RWPE2 (cell line): Measurements from ENCODE around the gene LRRC57.
A peak's percentile ranks its signal among the peaks of the same experiment; 100 is the strongest.

Experiments
- ATAC-seq: fragments of 200-7000 bp; cut with Tn5 transposase; 3 replicates; pipeline ENCODE4 v1.9.1; 2021; ENCODE audit warnings: low read depth
- DNase-seq: peaks from one replicate; pipeline ENCODE4 v3.0.0-alpha.2; 2020; ENCODE audit warnings: low spot score
- H3K27ac ChIP-seq: fragments of 450-650 bp; 2 replicates; pipeline ENCODE4 v1.5.1; 2017; ENCODE audit warnings: mild to moderate bottlenecking; ENCODE audit not compliant: poor library complexity, severe bottlenecking
- H3K27me3 ChIP-seq: fragments of 250-450 bp; sonication (Bioruptor Pico); 2 replicates; pipeline ENCODE4 v1.5.1; 2021; ENCODE audit warnings: mild to moderate bottlenecking, moderate library complexity; ENCODE audit not compliant: insufficient read depth, poor library complexity, severe bottlenecking
- H3K36me3 ChIP-seq: fragments of 250-450 bp; sonication (Bioruptor Pico); 2 replicates; pipeline ENCODE4 v1.5.1; 2020; ENCODE audit warnings: low read depth, mild to moderate bottlenecking, moderate library complexity
- H3K4me1 ChIP-seq: fragments of 250-450 bp; sonication (Bioruptor Pico); 2 replicates; pipeline ENCODE4 v1.5.1; 2021; ENCODE audit warnings: mild to moderate bottlenecking, moderate library complexity; ENCODE audit not compliant: insufficient read depth, poor library complexity, severe bottlenecking
- H3K4me3 ChIP-seq: fragments of 250-450 bp; sonication (Bioruptor Pico); 2 replicates; pipeline ENCODE4 v1.5.1; 2021; ENCODE audit warnings: mild to moderate bottlenecking, moderate library complexity; ENCODE audit not compliant: severe bottlenecking
- H3K9me3 ChIP-seq: fragments of 250-450 bp; sonication (Bioruptor Pico); 2 replicates; pipeline ENCODE4 v1.5.1; 2021; ENCODE audit warnings: mild to moderate bottlenecking, moderate library complexity; ENCODE audit not compliant: severe bottlenecking
- TF ChIP-seq, protein P1 (sequence below): fragments of 450-650 bp; IDR thresholded peaks from one replicate; pipeline ENCODE4 v1.5.1; 2017; ENCODE audit warnings: mild to moderate bottlenecking, moderate library complexity; ENCODE audit not compliant: poor library complexity, severe bottlenecking

Gene LRRC57

GRCh38 chr15:42494998-42495360, 53.6 kb downstream of the LRRC57 start:
- DNase-seq (no peak), ATAC-seq (peak; percentile 23)
- Histone ChIP-seq H3K27ac (peak overlapping the region; percentile 88), H3K27me3 (no peaks in the 10 kb centered on the region), H3K4me3 (peak overlapping the region; percentile 46), H3K36me3 (peaks cover 10% of the 10 kb centered on the region; the same call in 1 of the 2 replicates), H3K4me1 (peaks cover 27% of the 10 kb centered on the region), H3K9me3 (no peaks in the 10 kb centered on the region)
- TF ChIP-seq, protein P1, sequence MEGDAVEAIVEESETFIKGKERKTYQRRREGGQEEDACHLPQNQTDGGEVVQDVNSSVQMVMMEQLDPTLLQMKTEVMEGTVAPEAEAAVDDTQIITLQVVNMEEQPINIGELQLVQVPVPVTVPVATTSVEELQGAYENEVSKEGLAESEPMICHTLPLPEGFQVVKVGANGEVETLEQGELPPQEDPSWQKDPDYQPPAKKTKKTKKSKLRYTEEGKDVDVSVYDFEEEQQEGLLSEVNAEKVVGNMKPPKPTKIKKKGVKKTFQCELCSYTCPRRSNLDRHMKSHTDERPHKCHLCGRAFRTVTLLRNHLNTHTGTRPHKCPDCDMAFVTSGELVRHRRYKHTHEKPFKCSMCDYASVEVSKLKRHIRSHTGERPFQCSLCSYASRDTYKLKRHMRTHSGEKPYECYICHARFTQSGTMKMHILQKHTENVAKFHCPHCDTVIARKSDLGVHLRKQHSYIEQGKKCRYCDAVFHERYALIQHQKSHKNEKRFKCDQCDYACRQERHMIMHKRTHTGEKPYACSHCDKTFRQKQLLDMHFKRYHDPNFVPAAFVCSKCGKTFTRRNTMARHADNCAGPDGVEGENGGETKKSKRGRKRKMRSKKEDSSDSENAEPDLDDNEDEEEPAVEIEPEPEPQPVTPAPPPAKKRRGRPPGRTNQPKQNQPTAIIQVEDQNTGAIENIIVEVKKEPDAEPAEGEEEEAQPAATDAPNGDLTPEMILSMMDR: no peak

DNA sequence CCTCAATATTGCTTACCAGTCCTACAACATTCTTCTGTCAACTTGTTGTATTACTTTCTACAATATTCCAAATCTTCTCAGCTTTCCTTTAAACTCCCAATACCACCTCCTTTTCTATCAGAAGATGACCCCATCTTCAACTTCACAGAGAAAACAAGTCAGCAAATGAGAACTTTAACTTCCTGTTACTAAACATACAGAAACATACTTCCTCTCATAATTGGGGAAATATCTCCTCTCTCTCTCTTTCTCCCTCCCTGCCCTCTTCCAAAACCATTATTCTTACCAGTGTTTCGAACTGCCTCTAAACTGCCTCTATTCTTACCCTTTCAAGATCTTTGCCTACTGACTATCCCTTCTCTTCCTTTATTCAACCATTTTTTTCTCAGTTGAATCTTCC, 54.9 kb downstream of the LRRC57 start:
- TF ChIP-seq, protein P1: no peak
- Histone ChIP-seq H3K4me3 (no peak overlapping the region), H3K4me1 (peaks cover 19% of the 10 kb centered on the region), H3K27ac (peak overlapping the region; percentile 88), H3K27me3 (no peaks in the 10 kb centered on the region), H3K36me3 (peaks cover 6% of the 10 kb centered on the region; the same call in 1 of the 2 replicates), H3K9me3 (no peaks in the 10 kb centered on the region)
- DNase-seq (no peak), ATAC-seq (no peak)

DNA sequence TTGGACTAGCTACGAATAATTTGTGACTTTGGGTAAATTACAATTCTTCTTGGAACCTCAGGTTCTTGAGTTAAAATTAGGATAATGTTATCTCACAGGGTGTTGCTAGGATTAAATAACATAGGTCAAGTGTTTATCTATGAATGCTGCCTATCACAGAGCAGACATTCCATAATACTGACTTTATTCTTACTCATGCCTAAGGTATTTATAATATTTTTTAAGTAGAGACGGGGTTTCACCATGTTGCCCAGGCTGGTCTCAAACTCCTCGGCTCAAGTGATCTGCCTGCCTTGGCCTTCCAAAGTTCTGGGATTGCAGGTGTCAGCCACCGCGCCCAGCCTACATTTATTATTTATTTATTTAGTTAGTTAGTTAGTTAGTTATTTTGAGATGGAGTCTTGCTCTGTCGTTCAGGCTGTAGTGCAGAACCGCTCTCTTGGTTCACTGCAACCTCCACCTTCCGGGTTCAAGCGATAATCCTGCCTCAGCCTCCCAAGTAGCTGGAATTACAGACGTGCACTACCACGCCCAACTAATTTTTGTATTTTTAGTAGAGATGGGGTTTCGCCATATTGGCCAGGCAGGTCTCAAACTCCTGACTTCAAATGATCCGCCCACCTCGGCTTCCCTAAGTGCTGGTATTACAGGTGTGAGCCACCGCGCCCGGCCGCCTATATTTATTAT, 56.9 kb downstream of the LRRC57 start:
- TF ChIP-seq, protein P1: no peak
- ATAC-seq (peak; percentile 44), DNase-seq (no peak)
- Histone ChIP-seq H3K36me3 (peaks cover 8% of the 10 kb centered on the region; the same call in 1 of the 2 replicates), H3K9me3 (no peaks in the 10 kb centered on the region), H3K27ac (peak overlapping the region; percentile 83), H3K27me3 (no peaks in the 10 kb centered on the region), H3K4me1 (peaks cover 17% of the 10 kb centered on the region), H3K4me3 (peak overlapping the region; percentile 84)

GRCh38 chr15:42490671-42491538, 57.7 kb downstream of the LRRC57 start, which contains the start of gene ZNF106:
ZNF106 (minus strand) TSS chr15:42491141; CDS start chr15:42472289, 18,852 bp downstream.
- DNase-seq: peak; percentile 85
- Histone ChIP-seq H3K4me1 (peaks cover 17% of the 10 kb centered on the region), H3K27me3 (no peaks in the 10 kb centered on the region), H3K4me3 (peak within 1 kb of the TSS; percentile 84), H3K36me3 (peaks cover 12% of the 10 kb centered on the region; the same call in 1 of the 2 replicates), H3K27ac (peak within 1 kb of the TSS; percentile 83), H3K9me3 (no peaks in the 10 kb centered on the region)
- peak; percentile 26 for ATAC-seq
- TF ChIP-seq, protein P1: no peak
